ENCODE data around the gene BBS9.

DNA sequence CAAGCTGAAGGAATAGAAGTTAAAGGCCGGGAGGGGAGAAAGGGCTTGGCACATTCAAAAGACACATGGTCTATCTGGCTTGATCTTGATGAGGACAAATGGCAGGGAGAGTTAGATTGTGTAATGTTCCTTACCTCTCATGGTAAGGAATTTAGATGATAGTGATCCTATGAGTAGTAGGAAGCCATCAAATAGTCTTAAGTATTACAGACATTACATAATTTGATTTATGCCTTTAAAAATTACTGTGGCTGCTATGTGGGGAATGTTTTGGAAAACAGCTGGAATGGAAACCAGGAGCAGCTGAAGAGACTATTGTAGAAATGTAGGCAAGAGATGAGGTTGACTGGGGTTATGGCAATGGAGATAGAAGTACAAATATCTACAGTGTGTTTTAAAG lies 424.7 kb downstream of the BBS9 start:
- TF ChIP-seq EZH2 (optimal IDR thresholded peaks at IDR 0.05; ENCODE audit: low read depth, low read length): no peak
- TF ChIP-seq, protein P1, sequence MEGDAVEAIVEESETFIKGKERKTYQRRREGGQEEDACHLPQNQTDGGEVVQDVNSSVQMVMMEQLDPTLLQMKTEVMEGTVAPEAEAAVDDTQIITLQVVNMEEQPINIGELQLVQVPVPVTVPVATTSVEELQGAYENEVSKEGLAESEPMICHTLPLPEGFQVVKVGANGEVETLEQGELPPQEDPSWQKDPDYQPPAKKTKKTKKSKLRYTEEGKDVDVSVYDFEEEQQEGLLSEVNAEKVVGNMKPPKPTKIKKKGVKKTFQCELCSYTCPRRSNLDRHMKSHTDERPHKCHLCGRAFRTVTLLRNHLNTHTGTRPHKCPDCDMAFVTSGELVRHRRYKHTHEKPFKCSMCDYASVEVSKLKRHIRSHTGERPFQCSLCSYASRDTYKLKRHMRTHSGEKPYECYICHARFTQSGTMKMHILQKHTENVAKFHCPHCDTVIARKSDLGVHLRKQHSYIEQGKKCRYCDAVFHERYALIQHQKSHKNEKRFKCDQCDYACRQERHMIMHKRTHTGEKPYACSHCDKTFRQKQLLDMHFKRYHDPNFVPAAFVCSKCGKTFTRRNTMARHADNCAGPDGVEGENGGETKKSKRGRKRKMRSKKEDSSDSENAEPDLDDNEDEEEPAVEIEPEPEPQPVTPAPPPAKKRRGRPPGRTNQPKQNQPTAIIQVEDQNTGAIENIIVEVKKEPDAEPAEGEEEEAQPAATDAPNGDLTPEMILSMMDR (IDR thresholded peaks at IDR 0.05; ENCODE audit: low read length): no peak
- TF ChIP-seq EZH2phosphoT487 (IDR thresholded peaks at IDR 0.05; ENCODE audit: low read length): no peak
